ENCODE measurements around the gene ANO3. TPM values are rescaled to one million over a fixed set of nuclear protein-coding genes. Genes with fewer than 3 reads are reported as not detected.

The ANO3 gene
- total RNA-seq, 1 experiment from 2014 or later: not detected

- no peaks in the 10 kb centered on the region for H3K4me1 ChIP-seq (replicated peaks; ENCODE audit: insufficient read depth)
- TF ChIP-seq EZH2 (IDR thresholded peaks at IDR 0.05; ENCODE audit: low read depth) (no peak), CTCF (conservative IDR thresholded peaks at IDR 0.05) (no peak)
- H4K20me1 ChIP-seq (ENCODE audit: insufficient read depth): no peaks in the 10 kb centered on the region
- H3K9me3 ChIP-seq (ENCODE audit: insufficient read depth, low read depth): no peaks in the 10 kb centered on the region
- no peak overlapping the region for H3K27ac ChIP-seq
- no peaks in the 10 kb centered on the region for H3F3A ChIP-seq (ENCODE audit: insufficient read depth, low read depth)
- no peak for DNase-seq
- CTCF ChIA-PET: no interaction called here
- POLR2A ChIA-PET (ENCODE audit: unreplicated experiment): no interaction called here
- no peak overlapping the region for H3K4me3 ChIP-seq
- no peak overlapping the region for H2AFZ ChIP-seq
- no peak overlapping the region for H3K4me2 ChIP-seq
- intact Hi-C loops (cut with micrococcal nuclease; ENCODE audit: unreplicated experiment): no loop called here
- no peaks in the 10 kb centered on the region for H3K79me2 ChIP-seq (ENCODE audit: low read depth)
- H3K36me3 ChIP-seq (ENCODE audit: low read depth): no peaks in the 10 kb centered on the region
- H3K9me2 ChIP-seq (ENCODE audit: insufficient read depth): no peaks in the 10 kb centered on the region
- H3K27me3 ChIP-seq (ENCODE audit: insufficient read depth, low read depth): no peaks in the 10 kb centered on the region
- BruUV-seq (replicated peaks): no TSS peak
Measured at GRCh38 chr11:26467506-26467905, 135.6 kb downstream of the ANO3 start.

GRCh38 chr11:26470992-26471391, 139.1 kb downstream of the ANO3 start:
- no peak for TF ChIP-seq EZH2 (IDR thresholded peaks at IDR 0.05; ENCODE audit: low read depth)
- TF ChIP-seq CTCF (conservative IDR thresholded peaks at IDR 0.05): no peak
- Histone ChIP-seq H2AFZ (no peak overlapping the region), H3K4me1 (replicated peaks; ENCODE audit: insufficient read depth) (no peaks in the 10 kb centered on the region), H3K79me2 (ENCODE audit: low read depth) (no peaks in the 10 kb centered on the region), H4K20me1 (ENCODE audit: insufficient read depth) (no peaks in the 10 kb centered on the region), H3K27me3 (ENCODE audit: insufficient read depth, low read depth) (no peaks in the 10 kb centered on the region), H3K9me2 (ENCODE audit: insufficient read depth) (no peaks in the 10 kb centered on the region), H3K36me3 (ENCODE audit: low read depth) (no peaks in the 10 kb centered on the region), H3K9me3 (ENCODE audit: insufficient read depth, low read depth) (no peaks in the 10 kb centered on the region), H3K4me3 (no peak overlapping the region), H3F3A (ENCODE audit: insufficient read depth, low read depth) (no peaks in the 10 kb centered on the region), H3K27ac (no peak overlapping the region), H3K4me2 (no peak overlapping the region)
- intact Hi-C loops (cut with micrococcal nuclease; ENCODE audit: unreplicated experiment): no loop called here
- BruUV-seq (replicated peaks): no TSS peak
- POLR2A ChIA-PET (ENCODE audit: unreplicated experiment): no interaction called here
- CTCF ChIA-PET: no interaction called here
- no peak for DNase-seq

GRCh38 chr11:26473216-26474194, 141.6 kb downstream of the ANO3 start:
- Histone ChIP-seq H3K36me3 (ENCODE audit: low read depth) (no peaks in the 10 kb centered on the region), H3K4me1 (replicated peaks; ENCODE audit: insufficient read depth) (no peaks in the 10 kb centered on the region), H3K79me2 (ENCODE audit: low read depth) (no peaks in the 10 kb centered on the region), H3K4me3 (no peak overlapping the region), H3K27ac (no peak overlapping the region), H3K4me2 (no peak overlapping the region), H4K20me1 (ENCODE audit: insufficient read depth) (no peaks in the 10 kb centered on the region), H3F3A (ENCODE audit: insufficient read depth, low read depth) (no peaks in the 10 kb centered on the region), H2AFZ (no peak overlapping the region), H3K9me2 (ENCODE audit: insufficient read depth) (no peaks in the 10 kb centered on the region), H3K27me3 (ENCODE audit: insufficient read depth, low read depth) (no peaks in the 10 kb centered on the region), H3K9me3 (ENCODE audit: insufficient read depth, low read depth) (no peaks in the 10 kb centered on the region)
- TF ChIP-seq CTCF (conservative IDR thresholded peaks at IDR 0.05) (no peak), EZH2 (IDR thresholded peaks at IDR 0.05; ENCODE audit: low read depth) (no peak)
- intact Hi-C loops (cut with micrococcal nuclease; ENCODE audit: unreplicated experiment): no loop called here
- no peak for DNase-seq
- ChIA-PET POLR2A (ENCODE audit: unreplicated experiment) (no interaction called here), CTCF (no interaction called here)
- BruUV-seq (replicated peaks): no TSS peak

Data from PC-9 (cell line).